ENCODE data around the gene ARHGAP44. TPM values are rescaled to one million over a fixed set of nuclear protein-coding genes. Genes with fewer than 3 reads are reported as not detected.

The ARHGAP44 gene
- total RNA-seq, 2 donors from 2014 or later, result not detected

DNA sequence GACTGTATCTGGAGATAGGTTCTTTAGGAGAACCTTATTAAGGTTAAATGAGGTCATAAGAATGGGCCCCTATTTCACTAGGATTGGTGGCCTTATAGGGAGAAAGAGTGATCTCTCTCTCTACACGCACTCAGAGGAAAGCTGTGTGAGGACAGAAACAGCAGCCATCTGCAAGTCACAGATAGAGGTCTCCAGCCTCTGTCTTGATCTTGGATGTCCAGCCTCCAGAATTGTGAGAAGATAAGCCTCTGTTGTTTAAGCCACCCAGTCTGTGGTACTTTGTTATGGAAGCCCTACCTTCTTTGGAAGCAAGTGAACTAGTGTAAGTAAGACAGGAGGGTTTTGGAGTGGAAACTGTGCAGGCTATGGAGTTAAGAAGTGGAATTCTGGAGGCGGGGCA lies 135.3 kb downstream of the ARHGAP44 start:
- H3K27me3 Mint-ChIP-seq, result peaks cover 25% of the 10 kb centered on the region
- H3K4me3 Mint-ChIP-seq, result no peak overlapping the region
- DNase-seq (no peak), ATAC-seq (no peak)
- H3K36me3 Mint-ChIP-seq (ENCODE audit: low read depth), result no peaks in the 10 kb centered on the region
- no peak overlapping the region for H3K27ac Mint-ChIP-seq
- H3K4me1 Mint-ChIP-seq, result no peaks in the 10 kb centered on the region
- no peaks in the 10 kb centered on the region for H3K9me3 ChIP-seq (ENCODE audit: control insufficient read depth, low read length, poor library complexity, severe bottlenecking)

DNA sequence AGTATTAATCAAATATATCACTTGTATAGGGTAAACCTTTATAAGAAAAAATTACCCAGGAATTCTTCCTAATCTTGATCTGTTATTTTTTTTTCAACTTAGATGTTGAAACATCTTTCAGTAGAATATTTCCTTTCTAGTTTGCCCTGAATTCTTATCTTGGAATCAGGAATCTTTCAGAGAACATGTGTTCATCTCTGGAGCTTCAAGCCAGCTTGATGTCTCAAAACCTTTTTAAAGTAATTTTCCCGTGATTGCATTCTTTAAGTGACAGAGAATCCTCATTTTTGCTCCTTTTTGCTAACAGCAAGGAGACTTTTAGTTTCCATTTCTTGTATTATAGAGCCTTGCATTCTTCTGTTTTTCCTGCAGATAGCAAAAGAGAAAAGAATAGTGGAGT lies 137.7 kb downstream of the ARHGAP44 start:
- Mint-ChIP-seq H3K27ac (no peak overlapping the region), H3K36me3 (ENCODE audit: low read depth) (no peaks in the 10 kb centered on the region), H3K27me3 (peaks cover 28% of the 10 kb centered on the region), H3K4me3 (no peak overlapping the region), H3K4me1 (no peaks in the 10 kb centered on the region)
- no peak for DNase-seq
- ATAC-seq, result no peak
- no peaks in the 10 kb centered on the region for H3K9me3 ChIP-seq (ENCODE audit: control insufficient read depth, low read length, poor library complexity, severe bottlenecking)

DNA sequence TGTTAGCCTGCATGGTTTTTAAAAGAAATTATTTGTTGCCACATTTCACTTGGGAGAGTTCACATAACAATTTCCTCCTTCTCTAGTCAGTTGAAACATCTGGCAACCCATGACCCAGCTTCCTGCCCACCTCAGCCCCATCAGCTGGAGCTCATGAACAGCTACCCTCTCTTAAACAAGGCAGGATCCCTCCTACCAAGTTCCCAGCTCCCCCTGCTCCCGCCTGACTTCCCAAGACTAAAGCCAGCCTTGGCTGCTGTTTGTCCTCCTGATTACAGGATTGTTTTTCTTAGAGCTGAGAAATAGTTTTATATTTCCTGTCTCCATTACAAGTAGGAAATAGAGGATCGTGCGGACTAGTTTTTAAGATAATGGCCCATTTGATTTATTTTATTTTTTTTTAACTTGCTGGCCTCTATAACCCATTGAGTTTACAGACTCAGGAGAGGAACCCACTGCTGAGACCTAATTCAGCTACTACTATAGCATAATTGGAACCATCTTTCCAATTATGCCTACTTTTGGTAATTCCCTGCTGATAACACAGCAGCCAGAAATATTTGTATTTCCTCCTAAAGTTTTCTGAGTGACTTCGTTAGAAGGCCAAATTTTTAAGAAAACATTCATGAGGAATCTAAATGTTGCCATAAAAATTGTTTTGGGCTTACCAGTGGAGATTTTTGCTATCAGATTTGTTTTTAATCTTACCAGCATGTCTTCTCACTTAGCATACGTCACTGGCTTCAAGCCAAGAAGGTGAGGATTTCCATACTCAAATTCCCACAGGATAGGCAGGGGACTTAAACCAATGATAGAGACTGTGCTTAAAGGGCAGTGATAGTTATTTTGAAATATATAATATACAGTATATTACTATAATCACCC lies 138.5 kb downstream of the ARHGAP44 start:
- H3K27me3 Mint-ChIP-seq, result peaks cover 28% of the 10 kb centered on the region
- ATAC-seq, result no peak

GRCh38 chr17:12928736-12929135 lies 139.4 kb downstream of the ARHGAP44 start:
- H3K4me1 Mint-ChIP-seq, result no peaks in the 10 kb centered on the region
- no peaks in the 10 kb centered on the region for H3K9me3 ChIP-seq (ENCODE audit: control insufficient read depth, low read length, poor library complexity, severe bottlenecking)
- no peaks in the 10 kb centered on the region for H3K36me3 Mint-ChIP-seq (ENCODE audit: low read depth)
- ATAC-seq (no peak), DNase-seq (no peak)
- peaks cover 26% of the 10 kb centered on the region for H3K27me3 Mint-ChIP-seq
- no peak overlapping the region for H3K27ac Mint-ChIP-seq
- no peak overlapping the region for H3K4me3 Mint-ChIP-seq

More for the DNA sequence above, 138.5 kb downstream of the ARHGAP44 start:
- no peak for DNase-seq
- H3K9me3 ChIP-seq (ENCODE audit: control insufficient read depth, low read length, poor library complexity, severe bottlenecking), result no peaks in the 10 kb centered on the region
- Mint-ChIP-seq H3K36me3 (ENCODE audit: low read depth) (no peaks in the 10 kb centered on the region), H3K4me3 (peak overlapping the region; percentile 7), H3K27ac (no peak overlapping the region), H3K4me1 (no peaks in the 10 kb centered on the region)

DNA sequence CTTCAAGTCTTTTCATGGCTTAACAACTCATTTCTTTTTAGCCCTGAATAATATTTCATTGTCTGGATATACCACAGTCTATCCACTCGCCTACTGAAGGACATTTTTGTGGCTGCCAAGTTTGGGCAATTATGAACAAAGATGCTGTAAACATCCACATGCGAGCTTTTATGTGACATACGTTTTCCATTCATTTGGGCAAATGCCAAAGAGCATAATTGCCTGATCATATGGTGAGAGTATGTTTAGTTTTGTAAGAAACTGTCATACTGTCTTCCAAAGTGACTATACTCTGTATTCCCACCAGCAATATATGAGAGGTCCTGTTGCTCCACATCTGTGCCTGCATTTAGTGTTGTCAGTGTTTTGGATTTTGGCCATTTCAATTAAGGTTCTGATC lies 147.2 kb downstream of the ARHGAP44 start:
- peaks cover 26% of the 10 kb centered on the region for H3K27me3 Mint-ChIP-seq
- no peaks in the 10 kb centered on the region for H3K36me3 Mint-ChIP-seq (ENCODE audit: low read depth)
- no peaks in the 10 kb centered on the region for H3K9me3 ChIP-seq (ENCODE audit: control insufficient read depth, low read length, poor library complexity, severe bottlenecking)
- DNase-seq (no peak), ATAC-seq (no peak)
- H3K27ac Mint-ChIP-seq, result no peak overlapping the region
- no peak overlapping the region for H3K4me3 Mint-ChIP-seq
- no peaks in the 10 kb centered on the region for H3K4me1 Mint-ChIP-seq

GRCh38 chr17:12940699-12941098 lies 151.4 kb downstream of the ARHGAP44 start:
- Mint-ChIP-seq H3K4me1 (no peaks in the 10 kb centered on the region), H3K4me3 (no peak overlapping the region), H3K27ac (no peak overlapping the region), H3K36me3 (ENCODE audit: low read depth) (no peaks in the 10 kb centered on the region), H3K27me3 (peaks cover 16% of the 10 kb centered on the region)
- DNase-seq, result no peak
- H3K9me3 ChIP-seq (ENCODE audit: control insufficient read depth, low read length, poor library complexity, severe bottlenecking), result no peaks in the 10 kb centered on the region
- ATAC-seq, result no peak

DNA sequence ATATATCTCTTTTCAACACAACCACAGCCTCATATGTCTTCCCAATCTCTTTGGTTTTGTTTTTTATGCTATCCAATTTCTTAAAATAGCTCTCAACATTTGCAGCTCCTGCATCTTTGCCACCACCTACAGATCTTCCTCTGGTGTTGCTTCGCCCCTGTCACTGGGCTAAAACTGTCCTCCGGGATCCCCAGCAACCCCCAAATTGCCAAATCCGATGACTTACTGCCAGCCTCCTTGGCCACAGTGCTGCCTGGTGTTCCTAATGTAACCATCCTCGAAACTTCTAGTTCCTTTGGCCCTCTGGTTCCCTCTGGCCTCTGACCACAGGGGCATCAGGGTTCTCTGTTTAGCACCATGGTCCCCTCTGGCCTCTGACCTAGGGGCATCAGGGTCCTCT lies 157.7 kb downstream of the ARHGAP44 start:
- Mint-ChIP-seq H3K4me1 (no peaks in the 10 kb centered on the region), H3K36me3 (ENCODE audit: low read depth) (no peaks in the 10 kb centered on the region), H3K27ac (no peak overlapping the region), H3K27me3 (no peaks in the 10 kb centered on the region), H3K4me3 (no peak overlapping the region)
- DNase-seq (no peak), ATAC-seq (no peak)
- H3K9me3 ChIP-seq (ENCODE audit: control insufficient read depth, low read length, poor library complexity, severe bottlenecking), result no peaks in the 10 kb centered on the region

DNA sequence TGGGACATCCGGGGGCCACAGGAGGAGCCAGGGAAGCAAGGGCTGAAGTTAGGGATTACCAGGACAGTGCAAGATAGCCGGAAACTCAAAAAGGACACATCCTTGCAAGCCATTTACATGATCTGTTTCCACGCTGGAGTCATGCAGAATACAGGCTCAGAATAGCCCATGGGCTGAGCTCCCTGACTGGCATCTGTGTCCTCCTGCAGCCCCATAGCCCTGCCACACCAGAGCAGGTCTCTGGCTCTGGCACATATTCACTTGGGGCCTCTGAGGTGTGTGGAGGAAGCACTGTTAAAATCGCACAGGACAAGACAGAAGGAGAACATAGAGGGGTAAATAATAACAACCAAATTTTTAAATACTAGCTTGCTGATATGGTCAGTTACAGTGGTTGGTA lies 162.7 kb downstream of the ARHGAP44 start:
- H3K36me3 Mint-ChIP-seq (ENCODE audit: low read depth), result no peaks in the 10 kb centered on the region
- H3K4me3 Mint-ChIP-seq, result no peak overlapping the region
- no peaks in the 10 kb centered on the region for H3K27me3 Mint-ChIP-seq
- no peak overlapping the region for H3K27ac Mint-ChIP-seq
- DNase-seq (no peak), ATAC-seq (no peak)
- no peaks in the 10 kb centered on the region for H3K9me3 ChIP-seq (ENCODE audit: control insufficient read depth, low read length, poor library complexity, severe bottlenecking)
- no peaks in the 10 kb centered on the region for H3K4me1 Mint-ChIP-seq

DNA sequence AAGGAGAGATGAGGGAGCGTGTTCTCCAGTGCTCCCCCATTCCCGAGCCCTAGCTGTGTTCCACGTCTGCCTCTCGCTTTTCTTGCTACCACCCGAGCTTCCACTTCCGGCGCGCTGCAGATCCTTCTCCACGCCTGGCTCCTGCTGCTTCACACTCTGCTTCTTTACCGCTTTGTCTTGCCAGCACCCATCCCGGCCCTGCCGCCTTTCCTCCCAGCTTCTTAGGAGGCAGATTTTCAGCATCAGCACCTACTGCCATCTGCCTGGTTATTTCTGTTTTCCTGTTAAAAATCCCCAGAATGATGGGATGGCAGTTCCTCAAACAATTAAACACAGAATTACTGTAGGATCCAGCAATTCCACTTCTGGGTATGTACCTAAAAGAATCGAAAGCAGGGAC lies 163.9 kb downstream of the ARHGAP44 start:
- no peak overlapping the region for H3K4me3 Mint-ChIP-seq
- no peaks in the 10 kb centered on the region for H3K27me3 Mint-ChIP-seq
- H3K36me3 Mint-ChIP-seq (ENCODE audit: low read depth), result no peaks in the 10 kb centered on the region
- DNase-seq, result no peak
- H3K27ac Mint-ChIP-seq, result no peak overlapping the region
- no peaks in the 10 kb centered on the region for H3K4me1 Mint-ChIP-seq
- ATAC-seq, result no peak
- H3K9me3 ChIP-seq (ENCODE audit: control insufficient read depth, low read length, poor library complexity, severe bottlenecking), result no peaks in the 10 kb centered on the region

GRCh38 chr17:12955521-12955920 lies 166.2 kb downstream of the ARHGAP44 start:
- DNase-seq (no peak), ATAC-seq (no peak)
- Mint-ChIP-seq H3K4me1 (no peaks in the 10 kb centered on the region), H3K27me3 (no peaks in the 10 kb centered on the region), H3K4me3 (no peak overlapping the region), H3K27ac (no peak overlapping the region), H3K36me3 (ENCODE audit: low read depth) (no peaks in the 10 kb centered on the region)
- no peaks in the 10 kb centered on the region for H3K9me3 ChIP-seq (ENCODE audit: control insufficient read depth, low read length, poor library complexity, severe bottlenecking)

- no peaks in the 10 kb centered on the region for H3K36me3 Mint-ChIP-seq (ENCODE audit: low read depth)
- DNase-seq (no peak), ATAC-seq (no peak)
- H3K27ac Mint-ChIP-seq, result no peak overlapping the region
- no peak overlapping the region for H3K4me3 Mint-ChIP-seq
- no peaks in the 10 kb centered on the region for H3K4me1 Mint-ChIP-seq
- no peaks in the 10 kb centered on the region for H3K9me3 ChIP-seq (ENCODE audit: control insufficient read depth, low read length, poor library complexity, severe bottlenecking)
- peaks cover 4% of the 10 kb centered on the region for H3K27me3 Mint-ChIP-seq
These were observed 169.5 kb downstream of the ARHGAP44 start for GRCh38 chr17:12958786-12959185.

DNA sequence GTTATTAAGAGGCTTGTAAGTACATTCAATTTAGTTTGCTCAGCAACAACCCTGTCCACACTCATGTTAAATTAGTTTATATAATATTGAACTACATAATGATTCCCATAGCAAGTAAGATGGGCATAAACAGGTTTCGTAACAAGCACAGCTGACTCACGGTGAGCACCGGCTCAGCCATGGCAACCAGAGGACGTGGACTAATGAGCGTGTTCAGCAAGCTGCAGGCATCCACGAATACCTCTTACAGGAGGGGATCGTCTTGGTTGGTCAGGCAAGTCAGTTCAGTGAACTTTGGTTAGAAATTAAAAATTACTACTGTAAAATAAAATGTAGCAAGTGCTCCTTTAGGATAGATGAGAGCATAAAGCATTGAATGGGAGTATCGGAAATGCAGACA lies 170.1 kb downstream of the ARHGAP44 start:
- no peak for DNase-seq
- Mint-ChIP-seq H3K27me3 (peaks cover 4% of the 10 kb centered on the region), H3K4me1 (no peaks in the 10 kb centered on the region), H3K27ac (no peak overlapping the region), H3K4me3 (no peak overlapping the region), H3K36me3 (ENCODE audit: low read depth) (no peaks in the 10 kb centered on the region)
- no peaks in the 10 kb centered on the region for H3K9me3 ChIP-seq (ENCODE audit: control insufficient read depth, low read length, poor library complexity, severe bottlenecking)
- ATAC-seq, result no peak

- DNase-seq (no peak), ATAC-seq (no peak)
- Mint-ChIP-seq H3K4me3 (no peak overlapping the region), H3K4me1 (no peaks in the 10 kb centered on the region), H3K27ac (no peak overlapping the region), H3K36me3 (ENCODE audit: low read depth) (peaks cover 3% of the 10 kb centered on the region), H3K27me3 (peaks cover 18% of the 10 kb centered on the region)
- H3K9me3 ChIP-seq (ENCODE audit: control insufficient read depth, low read length, poor library complexity, severe bottlenecking), result no peaks in the 10 kb centered on the region
These were observed 172.4 kb downstream of the ARHGAP44 start for GRCh38 chr17:12961655-12962054.

DNA sequence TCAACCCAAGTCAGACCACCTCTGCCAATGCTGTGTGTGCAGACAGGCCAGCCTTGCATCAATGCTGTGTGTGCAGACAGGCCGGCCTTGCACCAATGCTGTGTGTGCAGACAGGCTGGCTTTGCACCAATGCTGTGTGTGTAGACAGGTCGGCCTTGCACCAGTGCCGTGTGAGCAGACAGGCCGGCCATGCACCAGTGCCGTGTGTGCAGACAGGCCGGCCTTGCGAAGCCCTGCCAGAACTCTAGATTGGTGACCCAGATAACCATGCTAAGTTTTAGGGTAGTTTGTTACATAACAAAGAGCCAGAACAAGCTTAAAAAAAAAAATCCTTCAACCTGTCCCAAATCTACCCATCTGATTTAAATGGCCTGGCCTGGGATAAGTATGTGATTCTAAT lies 174.2 kb downstream of the ARHGAP44 start:
- DNase-seq (no peak), ATAC-seq (no peak)
- H3K4me1 Mint-ChIP-seq, result no peaks in the 10 kb centered on the region
- no peak overlapping the region for H3K27ac Mint-ChIP-seq
- peaks cover 31% of the 10 kb centered on the region for H3K27me3 Mint-ChIP-seq
- peaks cover 3% of the 10 kb centered on the region for H3K36me3 Mint-ChIP-seq (ENCODE audit: low read depth)
- H3K9me3 ChIP-seq (ENCODE audit: control insufficient read depth, low read length, poor library complexity, severe bottlenecking), result no peaks in the 10 kb centered on the region
- no peak overlapping the region for H3K4me3 Mint-ChIP-seq
